Activated CD4-positive, alpha-beta T cell treated with anti-CD3 and anti-CD28 coated beads, Interleukin-2, amount 50 U/mL, for 48 hours (primary cell): Measurements from ENCODE around the gene CCR8.
"Not testable (repeated sequence)": the region's sequence is repeated elsewhere in the genome, so short reads cannot be mapped to it uniquely, and the experiment has no call there.

Experiments
- DNase-seq, 2 experiments: peaks; one replicate each; pipeline ENCODE4 v3.0.0-alpha.2; 2020

CCR8 gene

DNA sequence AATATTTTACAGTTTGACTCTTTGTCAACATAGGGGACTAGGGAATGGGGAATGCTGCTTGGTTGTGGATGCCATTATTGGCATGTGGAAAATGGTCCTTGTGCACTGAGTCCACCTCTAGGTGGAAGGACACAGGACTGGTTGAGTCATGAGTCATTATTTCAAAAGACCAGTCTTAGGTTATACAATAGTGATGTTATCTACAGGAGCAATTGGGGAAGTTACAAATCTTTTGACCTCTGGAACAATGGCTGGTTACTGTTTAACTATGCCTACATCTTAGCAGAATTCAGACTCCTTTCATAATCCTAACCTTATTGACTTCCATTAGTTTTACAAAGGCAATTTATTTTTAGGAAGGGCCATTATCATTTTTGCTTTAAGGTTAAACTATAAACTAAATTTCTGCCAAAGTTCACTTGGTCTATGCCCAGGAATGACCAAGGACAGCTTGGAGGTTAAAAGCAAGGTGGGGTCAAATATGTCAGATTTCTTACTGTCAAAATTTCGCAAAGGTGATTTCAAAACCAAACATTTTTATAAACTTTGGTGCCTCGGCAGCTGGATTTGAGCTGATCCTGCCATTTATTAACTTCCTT, 11.8 kb upstream of the CCR8 start:
- DNase-seq: no peak

- no peak for DNase-seq
Measured at GRCh38 chr3:39318301-39318700, 11.2 kb upstream of the CCR8 start.

- DNase-seq: no peak
Measured at GRCh38 chr3:39319249-39319648, 10.3 kb upstream of the CCR8 start.

GRCh38 chr3:39321574-39321983, 7.9 kb upstream of the CCR8 start:
- not testable (repeated sequence) for DNase-seq

DNA sequence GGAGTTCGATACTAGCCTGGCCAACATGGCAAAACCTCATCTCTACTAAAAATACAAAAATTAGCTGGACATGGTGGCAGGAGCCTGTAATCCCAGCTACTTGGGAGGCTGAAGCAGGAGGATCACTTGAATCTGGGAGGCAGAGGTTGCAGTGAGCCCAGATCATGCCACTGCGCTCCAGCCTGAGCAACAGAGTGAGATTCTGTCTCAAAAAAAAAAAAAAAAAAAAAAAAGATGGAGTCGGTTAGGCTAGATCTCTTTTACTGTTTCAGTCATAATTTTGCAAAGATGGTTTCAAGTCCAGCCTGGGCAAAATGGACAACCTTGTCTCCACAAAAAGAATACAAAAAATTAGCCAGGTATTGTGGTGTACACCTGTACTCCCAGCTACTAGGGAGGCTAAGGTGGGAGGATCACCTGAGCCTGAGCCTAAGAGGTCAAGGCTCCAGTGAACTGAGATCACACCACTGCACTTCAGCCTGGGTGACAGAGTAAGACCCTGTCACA, 7.2 kb upstream of the CCR8 start:
- DNase-seq: not testable (repeated sequence)

DNA sequence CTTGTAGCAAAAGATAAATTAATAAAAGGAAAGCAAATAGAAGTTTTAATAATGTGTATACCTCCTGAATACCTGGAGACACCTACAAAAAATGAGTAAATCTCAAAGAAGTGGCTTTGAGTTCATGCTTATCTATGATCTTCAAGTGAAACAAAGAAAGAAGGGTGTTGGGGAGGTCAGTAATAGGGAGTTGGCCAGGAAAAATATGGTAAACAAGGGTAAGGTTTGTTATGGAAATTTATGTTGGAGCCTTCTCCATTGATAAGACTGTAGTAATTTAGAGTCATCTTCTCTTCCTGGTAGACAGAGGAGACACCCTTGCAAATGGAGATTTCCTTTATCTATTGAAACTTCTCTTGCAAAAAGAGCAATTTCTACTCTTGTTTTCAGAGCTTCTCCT, 6.6 kb upstream of the CCR8 start:
- DNase-seq: no peak

DNA sequence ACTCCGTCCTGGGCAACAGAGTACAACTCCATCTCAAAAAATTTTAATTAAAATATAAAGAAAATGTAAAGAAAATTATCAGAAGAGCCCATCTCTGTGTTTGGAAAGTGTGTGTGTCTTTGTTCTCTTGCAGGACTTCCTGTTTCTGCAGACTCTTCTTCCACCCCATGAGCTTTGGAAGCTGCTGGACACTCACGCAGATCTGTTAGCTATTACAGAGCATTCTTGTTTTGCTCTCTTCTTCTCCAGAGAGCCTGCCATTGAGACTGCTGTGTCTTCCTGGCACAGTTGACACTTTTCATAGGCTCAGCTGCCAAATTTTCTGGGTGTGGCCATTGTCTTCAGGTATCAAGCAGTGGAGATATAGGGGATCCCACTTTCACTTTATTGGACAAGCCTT, 6.0 kb upstream of the CCR8 start:
- DNase-seq: no peak

- no peak for DNase-seq
Measured at GRCh38 chr3:39325236-39325635, 4.3 kb upstream of the CCR8 start.

DNA sequence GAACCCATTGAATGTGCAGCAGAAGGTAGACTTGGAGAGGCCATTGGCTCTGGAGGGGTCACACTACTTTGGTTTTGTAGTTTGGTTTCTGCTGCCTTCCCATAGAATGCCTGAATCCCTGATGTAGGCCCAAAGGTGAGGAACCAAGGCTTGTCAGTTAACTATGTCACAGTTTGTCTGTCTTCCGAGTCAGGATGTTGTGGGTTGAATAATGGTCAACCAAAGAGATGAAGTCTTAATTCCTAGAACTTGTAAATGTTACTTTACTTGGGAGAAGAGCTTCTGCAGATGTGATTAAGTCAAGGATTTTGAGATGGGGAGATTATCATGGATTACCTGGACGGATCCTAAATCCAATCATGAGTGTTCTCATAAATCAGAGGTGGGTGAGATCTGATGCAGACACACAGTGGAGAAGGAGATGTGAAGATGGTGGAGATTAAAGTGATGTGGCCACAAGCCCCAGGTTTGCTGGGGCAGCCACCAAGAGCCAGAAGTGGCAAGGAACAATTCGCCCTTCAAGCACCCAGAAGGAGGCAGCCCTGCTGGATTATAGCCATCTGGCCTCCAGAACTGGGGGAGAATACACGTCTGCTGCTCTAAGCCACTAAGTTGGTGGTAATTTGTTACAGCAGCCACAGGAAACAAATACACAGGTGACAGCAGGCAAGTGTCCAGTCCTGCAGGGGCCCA, 2.3 kb upstream of the CCR8 start:
- no peak for DNase-seq

DNA sequence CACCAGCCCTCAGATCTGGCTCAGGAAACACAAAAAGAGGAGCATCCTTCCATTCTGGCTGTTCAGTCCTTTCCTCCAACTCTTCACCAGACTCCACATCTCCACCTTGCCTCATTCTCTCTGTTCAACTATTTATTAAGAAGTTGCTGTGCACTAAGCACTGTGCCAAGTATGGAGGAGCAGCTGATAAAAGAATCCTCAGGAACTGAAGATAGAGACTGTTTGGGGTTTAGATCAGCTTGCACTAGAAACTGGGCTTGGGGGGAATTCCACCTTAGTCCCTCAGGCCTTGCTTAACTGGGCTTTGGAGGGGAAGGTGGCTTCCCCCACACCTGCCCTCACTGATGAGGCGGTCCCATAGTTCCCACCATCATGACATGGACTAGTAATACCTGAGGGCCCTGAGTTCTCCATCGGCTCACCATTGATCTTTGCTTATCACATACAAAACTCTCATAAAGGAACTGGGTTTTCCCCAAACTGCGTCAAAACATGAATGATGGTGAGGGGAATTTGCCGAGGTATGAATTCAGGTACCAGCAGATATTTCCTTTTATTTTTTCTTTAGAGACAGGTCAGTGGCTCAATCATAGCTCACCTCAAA, 1.7 kb upstream of the CCR8 start:
- DNase-seq: peak; percentile 26 to 49

GRCh38 chr3:39330824-39331223, 1.3 kb downstream of the CCR8 start:
- DNase-seq: no peak

- DNase-seq: no peak
Measured at GRCh38 chr3:39332525-39332924, 3.0 kb downstream of the CCR8 start.

GRCh38 chr3:39333607-39334006, 4.1 kb downstream of the CCR8 start:
- no peak for DNase-seq

GRCh38 chr3:39334205-39334604, 4.7 kb downstream of the CCR8 start:
- DNase-seq: no peak

DNA sequence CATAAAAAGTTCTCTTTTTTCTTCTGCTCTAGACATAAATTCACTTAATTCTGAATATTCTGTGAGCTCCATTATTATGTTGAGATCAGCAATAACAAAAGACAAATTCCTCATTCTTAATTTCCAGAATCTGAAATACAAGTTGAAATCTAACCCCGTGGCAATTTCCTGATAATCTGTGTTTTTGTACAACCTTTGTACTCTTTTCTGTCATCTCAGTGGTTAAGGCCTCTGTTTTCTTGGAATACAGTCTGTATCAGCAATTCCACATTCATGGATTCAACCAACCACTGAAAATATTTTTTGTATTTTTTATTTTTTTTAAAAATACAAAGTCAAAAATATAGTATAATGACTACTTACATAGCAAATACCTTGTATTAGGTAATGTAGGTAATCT, 8.7 kb downstream of the CCR8 start:
- no peak for DNase-seq

DNA sequence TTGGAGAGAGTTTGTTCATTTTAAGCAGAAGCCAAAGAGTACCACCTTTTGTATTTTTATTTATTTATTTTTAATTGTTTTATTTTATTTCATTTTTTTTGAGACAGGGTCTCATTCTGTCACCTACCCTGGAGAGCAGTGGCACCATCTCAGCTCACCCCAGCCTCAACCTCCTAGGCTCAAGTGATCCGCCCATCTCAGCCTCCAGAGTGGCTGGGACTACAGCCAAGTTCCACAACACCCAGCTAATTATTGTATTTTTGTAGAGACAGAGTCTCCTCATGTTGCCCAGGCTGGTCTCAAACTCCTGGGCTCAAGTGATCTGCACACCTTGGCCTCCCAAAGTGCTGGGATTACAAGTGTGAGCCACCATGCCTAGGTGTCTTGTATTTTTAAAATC, 9.6 kb downstream of the CCR8 start:
- no peak for DNase-seq

DNA sequence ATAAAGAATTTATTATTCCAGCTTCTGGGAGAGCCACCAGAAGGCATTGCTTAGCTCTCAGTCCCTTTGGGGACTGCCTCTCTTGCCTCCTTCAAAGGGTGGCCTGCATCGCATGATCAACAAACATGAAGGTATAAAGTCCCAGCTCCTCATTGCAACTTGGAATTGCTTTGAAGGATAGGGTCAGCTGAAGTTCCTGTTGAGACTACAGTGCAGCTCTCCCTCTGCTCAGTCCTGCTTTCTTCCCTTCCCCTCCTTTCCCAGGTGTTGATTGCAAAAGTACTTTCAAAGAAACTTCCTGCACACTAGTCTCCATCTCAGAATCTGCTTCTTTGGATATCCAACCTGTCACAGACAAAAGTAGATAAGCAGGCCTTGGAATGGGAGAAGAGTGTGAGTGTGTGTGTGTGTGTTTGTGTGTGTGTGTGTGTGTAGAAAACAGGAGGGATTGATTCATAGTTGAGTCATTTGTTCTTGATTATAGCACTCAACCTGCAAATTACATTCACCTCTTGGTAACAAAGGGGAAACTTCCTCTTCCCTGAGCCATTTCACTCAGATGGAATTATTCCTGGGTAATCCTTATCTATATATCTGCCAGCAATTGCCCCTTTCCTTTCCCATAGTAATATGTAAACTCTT, 13.7 kb downstream of the CCR8 start:
- DNase-seq: no peak

GRCh38 chr3:39343760-39344159, 14.3 kb downstream of the CCR8 start:
- DNase-seq: no peak

GRCh38 chr3:39344746-39345344, 15.3 kb downstream of the CCR8 start:
- DNase-seq: no peak

- DNase-seq: no peak
Measured at GRCh38 chr3:39346785-39347585, 17.5 kb downstream of the CCR8 start.

DNA sequence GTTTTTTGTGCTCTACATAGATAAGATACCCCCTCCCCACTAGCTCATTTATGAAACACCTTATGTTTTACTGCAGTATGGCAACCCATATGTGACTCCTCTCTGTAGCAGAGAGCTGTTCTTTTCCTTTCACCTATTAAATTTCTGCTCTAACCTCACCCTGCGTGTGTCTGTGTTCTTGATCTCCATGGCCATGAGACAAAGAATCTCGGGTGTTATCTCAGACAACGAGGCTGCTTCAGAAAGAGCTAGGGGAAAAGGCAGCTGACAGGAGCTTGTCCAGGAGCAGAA, 18.0 kb downstream of the CCR8 start:
- no peak for DNase-seq

DNA sequence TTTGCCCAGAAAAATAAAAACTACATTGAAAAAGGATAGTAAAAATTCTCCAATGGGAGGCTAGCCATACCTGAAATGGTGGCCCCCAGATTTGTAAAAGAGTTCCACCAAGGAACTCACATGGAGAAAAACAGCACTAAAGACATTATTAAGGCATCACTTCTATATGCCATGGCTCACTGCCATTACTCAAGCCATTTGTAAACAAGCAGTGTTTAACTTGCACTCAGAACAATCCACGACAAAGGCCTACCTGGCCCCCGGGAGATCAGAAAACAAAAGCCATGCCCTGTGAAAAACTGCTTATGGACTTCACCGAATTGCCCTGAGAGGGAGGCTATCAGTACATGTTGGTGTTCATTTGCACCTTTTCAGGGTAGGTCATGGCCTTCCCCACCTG, 19.6 kb downstream of the CCR8 start:
- no peak for DNase-seq

DNA sequence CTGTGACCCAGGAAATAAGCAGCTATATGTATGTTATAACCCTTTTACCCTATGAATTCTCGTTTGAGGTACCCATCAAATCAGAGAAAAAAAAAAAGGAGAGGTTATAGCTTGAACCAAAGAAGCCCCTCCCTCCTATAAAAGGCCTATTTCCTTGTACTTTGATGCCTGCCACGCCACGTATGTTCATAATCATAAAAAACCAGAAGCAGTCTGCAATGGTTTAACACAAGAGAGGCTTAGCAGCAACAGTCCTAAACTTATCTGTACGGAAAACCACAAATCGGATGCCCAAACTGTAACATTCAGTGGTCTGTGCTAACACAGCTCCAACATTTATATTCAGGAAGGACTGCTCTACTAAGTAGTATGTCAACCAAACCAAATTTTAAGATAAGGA, 21.2 kb downstream of the CCR8 start:
- no peak for DNase-seq
